Measurements from ENCODE around the gene BANP. TPM values are rescaled to one million over a fixed set of nuclear protein-coding genes. Genes with fewer than 3 reads are reported as not detected.
"Not testable (repeated sequence)": the region's sequence is repeated elsewhere in the genome, so short reads cannot be mapped to it uniquely, and the experiment has no call there.

The BANP gene
- total and polyA plus RNA-seq, 2 of the 8 experiments (the other 6 are each of a cell fraction or from before 2014, with no cell fraction given): 25.8 to 39.8 TPM

GRCh38 chr16:88105574-88106140 lies 154.4 kb downstream of the BANP start:
- H3K23me2 ChIP-seq (ENCODE audit: low read depth, low read length); H2BK20ac ChIP-seq (ENCODE audit: low read length); H4K20me1 ChIP-seq (replicated peaks in 1 of 2; ENCODE audit: control insufficient read depth in 1 of 2, insufficient read depth in 2 of 2, low read length in 2 of 2); H3K9me3 ChIP-seq (ENCODE audit: insufficient read depth in 2 of 2, low read depth in 1 of 2, low read length in 1 of 2); H3K18ac ChIP-seq (ENCODE audit: extremely low read depth, low read length); DNase-seq (ENCODE audit: low read depth in 1 of 2, low spot score in 2 of 2); POLR2A ChIA-PET (ENCODE audit: partially characterized antibody); H2AFZ ChIP-seq (ENCODE audit: low read length); H3K4me1 ChIP-seq (replicated peaks in 1 of 4; ENCODE audit: control insufficient read depth in 3 of 4, insufficient read depth in 4 of 4, low read length in 3 of 4); H3K79me2 ChIP-seq (ENCODE audit: control insufficient read depth in 1 of 2, insufficient read depth in 2 of 2, low read length in 2 of 2); H3K27ac ChIP-seq (ENCODE audit: low read depth, low read length); H2BK5ac ChIP-seq (ENCODE audit: low read depth, low read length); H2BK15ac ChIP-seq (ENCODE audit: low read length); H3K4ac ChIP-seq (replicated peaks; ENCODE audit: insufficient read length, low read depth, low read length); H3K14ac ChIP-seq (ENCODE audit: insufficient read length); FAIRE-seq; H4K91ac ChIP-seq (replicated peaks; ENCODE audit: insufficient read length, low read length); H3K9ac ChIP-seq (replicated peaks in 1 of 4; ENCODE audit: extremely low read depth in 1 of 4, low read depth in 3 of 4, low read length in 3 of 4); H3K79me1 ChIP-seq (ENCODE audit: low read depth, low read length); H2AK5ac ChIP-seq (ENCODE audit: low read depth, low read length); H3K27me3 ChIP-seq (replicated peaks in 1 of 4; ENCODE audit: control insufficient read depth in 3 of 4, extremely low read depth in 1 of 4, insufficient read depth in 3 of 4, low read length in 3 of 4); H4K8ac ChIP-seq (ENCODE audit: extremely low read depth, insufficient read depth, low read length); H2BK12ac ChIP-seq (ENCODE audit: low read depth, low read length); H3K4me2 ChIP-seq (ENCODE audit: insufficient read depth in 1 of 2, low read depth in 2 of 2, low read length in 2 of 2); H3K23ac ChIP-seq (ENCODE audit: insufficient read length); H2BK120ac ChIP-seq (replicated peaks; ENCODE audit: low read depth, low read length); H3K56ac ChIP-seq (replicated peaks; ENCODE audit: insufficient read length, low read depth, low read length); H4K5ac ChIP-seq (ENCODE audit: insufficient read length, low read depth, low read length); H3K36me3 ChIP-seq (ENCODE audit: control insufficient read depth in 2 of 4, insufficient read depth in 4 of 4, low read length in 3 of 4); H3K4me3 ChIP-seq (ENCODE audit: extremely low read depth in 1 of 4, insufficient read depth in 2 of 4, low read depth in 3 of 4, low read length in 4 of 4): not testable (repeated sequence)
- WGBS, 2 experiments (ENCODE audit: extremely low coverage in 1 of 2, insufficient coverage in 1 of 2, insufficient read length in 1 of 2, insufficient replicate concordance in 2 of 2, low coverage in 1 of 2, low lambda C conversion rate in 2 of 2, missing lambda C conversion rate in 1 of 2): 90% methylated on average over 6 of the region's 7 CpGs; no CpG with 5 or more reads in 1 of the 2 experiments
- CTCF ChIA-PET (ENCODE audit: partially characterized antibody): interaction anchor here (0.7 kb wide), 1 partner anchor 337 kb away, joined by 4 read pairs; no protein-coding TSS in a partner anchor

GRCh38 chr16:88106566-88106965 lies 155.3 kb downstream of the BANP start:
- H3K23me2 ChIP-seq (ENCODE audit: low read depth, low read length); H4K20me1 ChIP-seq (replicated peaks in 1 of 2; ENCODE audit: control insufficient read depth in 1 of 2, insufficient read depth in 2 of 2, low read length in 2 of 2); H3K23ac ChIP-seq (ENCODE audit: insufficient read length); DNase-seq (ENCODE audit: low read depth in 1 of 2, low spot score in 2 of 2); H2BK5ac ChIP-seq (ENCODE audit: low read depth, low read length); FAIRE-seq; H3K4me2 ChIP-seq (ENCODE audit: insufficient read depth in 1 of 2, low read depth in 2 of 2, low read length in 2 of 2); H3K4me1 ChIP-seq (replicated peaks in 1 of 4; ENCODE audit: control insufficient read depth in 3 of 4, insufficient read depth in 4 of 4, low read length in 3 of 4); H3K18ac ChIP-seq (ENCODE audit: extremely low read depth, low read length); H3K9me3 ChIP-seq (ENCODE audit: insufficient read depth in 2 of 2, low read depth in 1 of 2, low read length in 1 of 2); H2BK20ac ChIP-seq (ENCODE audit: low read length); H3K9ac ChIP-seq (replicated peaks in 1 of 4; ENCODE audit: extremely low read depth in 1 of 4, low read depth in 3 of 4, low read length in 3 of 4); H3K4me3 ChIP-seq (ENCODE audit: extremely low read depth in 1 of 4, insufficient read depth in 2 of 4, low read depth in 3 of 4, low read length in 4 of 4); H3K79me2 ChIP-seq (ENCODE audit: control insufficient read depth in 1 of 2, insufficient read depth in 2 of 2, low read length in 2 of 2); H4K91ac ChIP-seq (replicated peaks; ENCODE audit: insufficient read length, low read length); H2AK5ac ChIP-seq (ENCODE audit: low read depth, low read length); H4K8ac ChIP-seq (ENCODE audit: extremely low read depth, insufficient read depth, low read length); H3K27me3 ChIP-seq (replicated peaks in 1 of 4; ENCODE audit: control insufficient read depth in 3 of 4, extremely low read depth in 1 of 4, insufficient read depth in 3 of 4, low read length in 3 of 4); CTCF ChIA-PET (ENCODE audit: partially characterized antibody); H2BK15ac ChIP-seq (ENCODE audit: low read length); H3K14ac ChIP-seq (ENCODE audit: insufficient read length); H2AFZ ChIP-seq (ENCODE audit: low read length); H3K79me1 ChIP-seq (ENCODE audit: low read depth, low read length); H2BK12ac ChIP-seq (ENCODE audit: low read depth, low read length); POLR2A ChIA-PET (ENCODE audit: partially characterized antibody); H2BK120ac ChIP-seq (replicated peaks; ENCODE audit: low read depth, low read length); H3K4ac ChIP-seq (replicated peaks; ENCODE audit: insufficient read length, low read depth, low read length); H3K56ac ChIP-seq (replicated peaks; ENCODE audit: insufficient read length, low read depth, low read length); H4K5ac ChIP-seq (ENCODE audit: insufficient read length, low read depth, low read length); H3K36me3 ChIP-seq (ENCODE audit: control insufficient read depth in 2 of 4, insufficient read depth in 4 of 4, low read length in 3 of 4); H3K27ac ChIP-seq (ENCODE audit: low read depth, low read length): not testable (repeated sequence)
- 92% methylated on average over 12 of the region's 12 CpGs; no CpG with 5 or more reads in 1 of the 2 experiments for WGBS, 2 experiments (ENCODE audit: extremely low coverage in 1 of 2, insufficient coverage in 1 of 2, insufficient read length in 1 of 2, insufficient replicate concordance in 2 of 2, low coverage in 1 of 2, low lambda C conversion rate in 2 of 2, missing lambda C conversion rate in 1 of 2)
